ENCODE measurements around the gene CPT1C. TPM values are rescaled to one million over a fixed set of nuclear protein-coding genes. Genes with fewer than 3 reads are reported as not detected.

The CPT1C gene
- under 1 TPM; 0.34 to 0.78 (median 0.73) TPM for total RNA-seq
- 0.14 TPM for total RNA-seq (2013)

DNA sequence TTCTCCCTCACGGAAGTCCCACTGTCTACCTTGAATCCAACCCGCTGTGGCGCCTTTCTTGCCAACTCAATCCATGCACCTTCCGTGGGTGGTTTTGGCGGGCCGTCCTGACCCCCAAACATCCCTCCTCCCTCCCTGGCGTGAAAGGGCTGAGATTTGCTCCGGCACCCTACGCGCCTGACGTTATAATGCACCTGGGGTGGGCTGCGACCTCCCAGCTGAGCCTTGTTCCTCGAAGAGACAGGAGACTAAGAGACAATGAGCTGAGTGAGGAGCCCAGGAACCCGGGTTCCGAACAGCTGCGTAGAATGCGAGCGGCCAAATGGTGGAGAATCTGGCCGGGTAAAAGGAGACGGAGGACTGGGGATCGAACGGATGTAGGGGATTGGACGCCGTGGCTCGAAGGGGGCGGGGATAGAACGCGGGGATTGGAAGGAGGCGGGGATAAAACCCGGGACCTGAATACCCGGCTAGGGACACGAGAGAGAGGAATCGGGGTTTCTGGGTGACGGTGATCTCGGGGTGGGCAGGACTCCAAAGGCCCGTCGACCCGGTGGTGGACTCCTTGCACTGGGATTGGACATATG is at the start of gene CPT1C:
TSS of gene CPT1C (plus strand) at position 461 of the 587 bp plus-strand sequence. CDS start 1,137 bp downstream, outside the sequence.
- Mint-ChIP-seq H3K9me3 (no peaks in the 10 kb centered on the region), H3K4me1 (peaks cover 15 to 34% of the 10 kb centered on the region in 2 donors), H3K4me3 (peak within 1 kb of the TSS; percentile 95), H3K27ac (peak within 1 kb of the TSS; percentile 51 to 79), H3K36me3 (no peaks in the 10 kb centered on the region), H3K27me3 (ENCODE audit: low read depth in 2 of 2) (peaks cover 17 to 27% of the 10 kb centered on the region in 2 donors)
- Histone ChIP-seq H3K9me3 (ENCODE audit: control insufficient read depth, insufficient read depth, low read length) (no peaks in the 10 kb centered on the region), H3K36me3 (ENCODE audit: control insufficient read depth, insufficient read depth, low read length) (peaks cover 9% of the 10 kb centered on the region), H3K4me1 (ENCODE audit: control insufficient read depth, insufficient read depth, low read length) (peaks cover 27% of the 10 kb centered on the region), H3K4me3 (ENCODE audit: low read length) (peak within 1 kb of the TSS; percentile 27), H3K27ac (ENCODE audit: low read length) (no peak within 1 kb of the TSS), H3K27me3 (ENCODE audit: control insufficient read depth, insufficient read depth, low read length) (peaks cover 26% of the 10 kb centered on the region)
- TF ChIP-seq, protein P1, sequence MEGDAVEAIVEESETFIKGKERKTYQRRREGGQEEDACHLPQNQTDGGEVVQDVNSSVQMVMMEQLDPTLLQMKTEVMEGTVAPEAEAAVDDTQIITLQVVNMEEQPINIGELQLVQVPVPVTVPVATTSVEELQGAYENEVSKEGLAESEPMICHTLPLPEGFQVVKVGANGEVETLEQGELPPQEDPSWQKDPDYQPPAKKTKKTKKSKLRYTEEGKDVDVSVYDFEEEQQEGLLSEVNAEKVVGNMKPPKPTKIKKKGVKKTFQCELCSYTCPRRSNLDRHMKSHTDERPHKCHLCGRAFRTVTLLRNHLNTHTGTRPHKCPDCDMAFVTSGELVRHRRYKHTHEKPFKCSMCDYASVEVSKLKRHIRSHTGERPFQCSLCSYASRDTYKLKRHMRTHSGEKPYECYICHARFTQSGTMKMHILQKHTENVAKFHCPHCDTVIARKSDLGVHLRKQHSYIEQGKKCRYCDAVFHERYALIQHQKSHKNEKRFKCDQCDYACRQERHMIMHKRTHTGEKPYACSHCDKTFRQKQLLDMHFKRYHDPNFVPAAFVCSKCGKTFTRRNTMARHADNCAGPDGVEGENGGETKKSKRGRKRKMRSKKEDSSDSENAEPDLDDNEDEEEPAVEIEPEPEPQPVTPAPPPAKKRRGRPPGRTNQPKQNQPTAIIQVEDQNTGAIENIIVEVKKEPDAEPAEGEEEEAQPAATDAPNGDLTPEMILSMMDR (IDR thresholded peaks at IDR 0.05), result no peak
- DNase-seq (peak in 1 of 2 donors; percentile 70), ATAC-seq (peak; percentile 31 to 71 (median 63))
- WGBS (ENCODE audit: insufficient coverage), result 6% methylated on average over 38 of the region's 38 CpGs
- intact Hi-C loops (cut with micrococcal nuclease), result no loop called here

DNA sequence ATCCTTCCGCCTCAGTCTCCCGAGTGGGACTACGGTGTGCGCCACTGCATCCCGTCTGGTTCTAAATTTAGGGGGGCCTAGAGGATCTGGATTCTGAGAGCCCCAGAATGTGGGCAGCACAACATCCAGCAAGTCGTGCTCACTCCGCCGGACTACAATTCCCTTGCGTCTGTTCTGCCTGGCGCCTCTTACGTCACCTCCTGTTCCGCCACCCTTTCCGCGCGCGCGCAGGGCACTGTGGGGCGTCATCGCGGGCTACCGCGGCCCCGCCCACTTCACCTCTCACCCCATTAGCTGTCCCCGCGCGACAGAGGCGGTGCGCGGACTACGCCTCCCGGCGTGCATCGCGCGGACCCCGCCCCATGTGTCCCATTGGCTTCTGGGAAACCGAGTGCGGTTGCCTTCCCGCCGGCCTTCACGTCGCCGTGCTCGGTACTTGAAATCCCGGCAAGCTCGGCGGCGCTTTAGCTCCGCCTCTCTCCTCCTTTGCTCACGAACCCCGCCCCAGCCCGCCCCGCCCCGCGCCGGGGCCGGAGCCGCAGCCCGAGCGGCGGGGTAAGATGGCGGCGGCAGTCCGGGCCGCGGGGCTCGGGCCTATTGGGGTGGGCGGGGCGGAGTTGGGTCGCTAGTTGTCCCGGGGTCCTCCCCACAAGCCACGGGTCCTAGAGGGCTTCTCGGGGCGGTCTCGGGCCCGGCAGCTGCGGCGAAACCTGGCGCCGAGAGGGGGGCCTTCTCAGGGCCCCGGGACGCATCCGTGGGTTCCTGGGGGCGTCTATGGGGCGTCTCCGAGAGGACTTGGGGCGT is 49.0 kb upstream of the CPT1C start, which contains the start of gene SCAF1:
TSS of gene SCAF1 (plus strand) at position 522 of the 804 bp plus-strand sequence. CDS start 2,818 bp downstream, outside the sequence.
- intact Hi-C loops (cut with micrococcal nuclease), result loop anchor here (1.0 to 5.0 kb wide), 5 partner anchors 22 to 1005 kb away; partner anchors contain the start of genes AKT1S1, ALDH16A1, DBP and NOSIP
- Mint-ChIP-seq H3K27ac (peak within 1 kb of the TSS; percentile 96 to 100), H3K27me3 (ENCODE audit: low read depth in 2 of 2) (no peaks in the 10 kb centered on the region), H3K4me3 (peak within 1 kb of the TSS; percentile 93), H3K36me3 (no peaks in the 10 kb centered on the region), H3K4me1 (peaks cover 45 to 69% of the 10 kb centered on the region in 2 donors), H3K9me3 (no peaks in the 10 kb centered on the region)
- Histone ChIP-seq H3K27ac (ENCODE audit: low read length) (peak within 1 kb of the TSS; percentile 88), H3K4me1 (ENCODE audit: control insufficient read depth, insufficient read depth, low read length) (peaks cover 44% of the 10 kb centered on the region), H3K9me3 (ENCODE audit: control insufficient read depth, insufficient read depth, low read length) (no peaks in the 10 kb centered on the region), H3K36me3 (ENCODE audit: control insufficient read depth, insufficient read depth, low read length) (peaks cover 9% of the 10 kb centered on the region), H3K4me3 (ENCODE audit: low read length) (peak within 1 kb of the TSS; percentile 84), H3K27me3 (ENCODE audit: control insufficient read depth, insufficient read depth, low read length) (no peaks in the 10 kb centered on the region)
- TF ChIP-seq, protein P1 (IDR thresholded peaks at IDR 0.05), result no peak
- ATAC-seq, result peak; percentile 66 to 87 (median 72)
- under 1% methylated on average over 87 of the region's 87 CpGs for WGBS (ENCODE audit: insufficient coverage)
- DNase-seq, result peak; percentile 99 to 100

DNA sequence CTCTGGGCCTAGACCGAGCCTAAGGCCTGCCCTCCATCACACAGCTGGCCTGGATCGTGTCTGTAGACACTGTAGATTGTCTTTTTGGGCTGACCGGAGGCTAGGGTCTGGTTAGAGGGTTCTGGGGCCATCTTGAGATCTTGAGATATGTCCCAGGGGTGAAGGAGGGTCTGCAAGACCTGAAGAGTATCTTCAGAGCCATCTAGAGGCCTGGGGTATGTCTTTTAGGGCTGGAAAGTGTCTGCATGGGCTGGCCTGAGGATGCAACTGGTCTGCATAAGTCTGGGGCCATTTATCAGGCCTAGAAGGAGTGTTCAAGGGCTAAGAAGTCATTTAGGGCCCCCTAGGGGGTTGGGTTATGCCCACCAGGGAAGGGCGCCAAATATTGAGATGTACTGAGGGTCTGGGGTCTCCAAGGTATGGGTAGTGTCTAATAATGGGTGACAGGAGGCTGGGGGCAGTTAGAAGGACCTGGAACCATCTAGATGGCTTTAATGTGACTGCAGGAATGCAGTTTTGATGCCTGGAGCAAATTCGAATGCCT is 48.4 kb upstream of the CPT1C start:
- H3K4me3 Mint-ChIP-seq, result peak overlapping the region; percentile 93
- 19% methylated on average over 5 of the region's 5 CpGs for WGBS (ENCODE audit: insufficient coverage)
- peaks cover 44% of the 10 kb centered on the region for H3K4me1 ChIP-seq (ENCODE audit: control insufficient read depth, insufficient read depth, low read length)

More for the DNA sequence above, 48.4 kb upstream of the CPT1C start:
- Histone ChIP-seq H3K27me3 (ENCODE audit: control insufficient read depth, insufficient read depth, low read length) (no peaks in the 10 kb centered on the region), H3K4me3 (ENCODE audit: low read length) (peak overlapping the region; percentile 84), H3K9me3 (ENCODE audit: control insufficient read depth, insufficient read depth, low read length) (no peaks in the 10 kb centered on the region), H3K27ac (ENCODE audit: low read length) (peak overlapping the region; percentile 88), H3K36me3 (ENCODE audit: control insufficient read depth, insufficient read depth, low read length) (peaks cover 13% of the 10 kb centered on the region)
- intact Hi-C loops (cut with micrococcal nuclease), result loop anchor here (1.0 to 5.0 kb wide), 2 partner anchors 22 to 1005 kb away; partner anchors contain the start of gene DBP
- TF ChIP-seq, protein P1 (IDR thresholded peaks at IDR 0.05), result no peak
- DNase-seq (no peak), ATAC-seq (no peak)
- peaks cover 45 to 67% of the 10 kb centered on the region in 2 donors for H3K4me1 Mint-ChIP-seq
- H3K9me3 Mint-ChIP-seq, result no peaks in the 10 kb centered on the region
- no peaks in the 10 kb centered on the region for H3K36me3 Mint-ChIP-seq
- peak overlapping the region; percentile 96 to 100 for H3K27ac Mint-ChIP-seq
- H3K27me3 Mint-ChIP-seq (ENCODE audit: low read depth in 2 of 2), result no peaks in the 10 kb centered on the region

Data from natural killer cell (primary cell).